Measurements from ENCODE around the gene GRIP2.

GRIP2 gene

GRCh38 chr3:14538451-14539088 is 1.6 kb downstream of the GRIP2 start:
- no peak for DNase-seq (ENCODE audit: low spot score)

- no peak for DNase-seq (ENCODE audit: low spot score)
Measured at GRCh38 chr3:14537590-14538450, 2.3 kb downstream of the GRIP2 start.

- no peak for DNase-seq (ENCODE audit: low spot score)
Measured at GRCh38 chr3:14536837-14537589, 3.1 kb downstream of the GRIP2 start.

- no peak for DNase-seq (ENCODE audit: low spot score)
Measured at GRCh38 chr3:14536055-14536815, 3.9 kb downstream of the GRIP2 start.

GRCh38 chr3:14535616-14536015 is 4.5 kb downstream of the GRIP2 start:
- DNase-seq (ENCODE audit: low spot score): no peak

GRCh38 chr3:14534516-14535191 is 5.5 kb downstream of the GRIP2 start:
- DNase-seq (ENCODE audit: low spot score): no peak

- DNase-seq (ENCODE audit: low spot score): no peak
Measured at GRCh38 chr3:14533457-14533958, 6.6 kb downstream of the GRIP2 start.

GRCh38 chr3:14532691-14533456 is 7.3 kb downstream of the GRIP2 start:
- DNase-seq (ENCODE audit: low spot score): no peak

- DNase-seq (ENCODE audit: low spot score): no peak
Measured at GRCh38 chr3:14531856-14532395, 8.2 kb downstream of the GRIP2 start.

GRCh38 chr3:14528081-14528480 is 12.1 kb downstream of the GRIP2 start:
- DNase-seq (ENCODE audit: low spot score): no peak

- DNase-seq (ENCODE audit: low spot score): no peak
Measured at GRCh38 chr3:14525685-14526631, 14.2 kb downstream of the GRIP2 start.

GRCh38 chr3:14524920-14525660 is 15.1 kb downstream of the GRIP2 start:
- no peak for DNase-seq (ENCODE audit: low spot score)

- DNase-seq (ENCODE audit: low spot score): no peak
Measured at GRCh38 chr3:14524311-14524711, 15.8 kb downstream of the GRIP2 start.

- DNase-seq (ENCODE audit: low spot score): no peak
Measured at GRCh38 chr3:14523792-14524191, 16.4 kb downstream of the GRIP2 start.

- DNase-seq (ENCODE audit: low spot score): no peak
Measured at GRCh38 chr3:14522768-14523167, 17.4 kb downstream of the GRIP2 start.

- no peak for DNase-seq (ENCODE audit: low spot score)
Measured at GRCh38 chr3:14522129-14522691, 17.9 kb downstream of the GRIP2 start.

GRCh38 chr3:14521611-14522010 is 18.5 kb downstream of the GRIP2 start:
- DNase-seq (ENCODE audit: low spot score): no peak

GRCh38 chr3:14520967-14521366 is 19.2 kb downstream of the GRIP2 start:
- DNase-seq (ENCODE audit: low spot score): no peak
